ENCODE measurements around the gene SEPHS2. TPM values are rescaled to one million over a fixed set of nuclear protein-coding genes. Genes with fewer than 3 reads are reported as not detected.

The SEPHS2 gene
- total RNA-seq, 4 donors from 2014 or later = 21.6 to 36.1 (median 25.2) TPM

- ATAC-seq = peak; percentile 99
- TF ChIP-seq POLR2AphosphoS5 (IDR thresholded peaks at IDR 0.05) (peak; percentile 44), EP300 (IDR thresholded peaks at IDR 0.05) (no peak), POLR2A (IDR thresholded peaks at IDR 0.05) (no peak), CTCF (IDR thresholded peaks at IDR 0.05) (peak in 3 of 4 experiments; percentile 76 to 89 (median 85))
- H3K27ac ChIP-seq = peak within 1 kb of the TSS; percentile 59 to 87 (median 82)
- H3K4me1 ChIP-seq = peaks cover 2 to 28% (median 14%) of the 10 kb centered on the region in 3 donors
- no peaks in the 10 kb centered on the region for H3K27me3 ChIP-seq
- no peaks in the 10 kb centered on the region for H3K9me3 ChIP-seq
- H3K36me3 ChIP-seq = peaks cover 0 to 20% of the 10 kb centered on the region in 2 donors
- WGBS, 2 donors (ENCODE audit: low coverage in 1 of 2) = 0 to 1% methylated on average over 1 to 27 of the region's 49 CpGs
- peak within 1 kb of the TSS; percentile 27 to 73 for H3K4me3 ChIP-seq
Measured at GRCh38 chr16:30429678-30430427, 15.8 kb downstream of the SEPHS2 start, which contains the start of gene DCTPP1. TSS of gene DCTPP1 (minus strand) at chr16:30430030. CDS start at chr16:30429980, 50 bp downstream.

GRCh38 chr16:30429418-30429677, 16.3 kb downstream of the SEPHS2 start:
- no peak for ATAC-seq
- no peak for TF ChIP-seq CTCF (IDR thresholded peaks at IDR 0.05)
- TF ChIP-seq EP300 (IDR thresholded peaks at IDR 0.05) = no peak
- no peak for TF ChIP-seq POLR2A (IDR thresholded peaks at IDR 0.05)
- TF ChIP-seq POLR2AphosphoS5 (IDR thresholded peaks at IDR 0.05) = no peak
- 1 to 6% methylated on average over 11 of the region's 11 CpGs for WGBS, 2 donors (ENCODE audit: low coverage in 1 of 2)
- Histone ChIP-seq H3K4me1 (peaks cover 2 to 28% (median 14%) of the 10 kb centered on the region in 3 donors), H3K27me3 (no peaks in the 10 kb centered on the region), H3K4me3 (peak overlapping the region; percentile 27 to 73), H3K9me3 (no peaks in the 10 kb centered on the region), H3K27ac (peak overlapping the region; percentile 0 to 87 (median 82)), H3K36me3 (peaks cover 0 to 25% of the 10 kb centered on the region in 2 donors)

GRCh38 chr16:30428055-30428454, 17.6 kb downstream of the SEPHS2 start:
- H3K36me3 ChIP-seq = peaks cover 0 to 38% of the 10 kb centered on the region in 2 donors
- TF ChIP-seq CTCF (IDR thresholded peaks at IDR 0.05) = no peak
- TF ChIP-seq POLR2AphosphoS5 (IDR thresholded peaks at IDR 0.05) = no peak
- no peak for TF ChIP-seq POLR2A (IDR thresholded peaks at IDR 0.05)
- TF ChIP-seq EP300 (IDR thresholded peaks at IDR 0.05) = no peak
- no peak for ATAC-seq
- no peaks in the 10 kb centered on the region for H3K27me3 ChIP-seq
- no peaks in the 10 kb centered on the region for H3K9me3 ChIP-seq
- H3K4me3 ChIP-seq = no peak overlapping the region
- H3K4me1 ChIP-seq = peaks cover 2 to 28% (median 14%) of the 10 kb centered on the region in 3 donors
- peak overlapping the region in 1 of 4 donors; percentile 85 for H3K27ac ChIP-seq
- WGBS, 2 donors (ENCODE audit: low coverage in 1 of 2) = 77 to 84% methylated on average over 4 of the region's 4 CpGs

- 65 to 92% methylated on average over 4 to 5 of the region's 5 CpGs for WGBS, 2 donors (ENCODE audit: low coverage in 1 of 2)
- Histone ChIP-seq H3K4me3 (no peak overlapping the region), H3K4me1 (peaks cover 0 to 23% (median 3%) of the 10 kb centered on the region in 3 donors), H3K36me3 (peaks cover 0 to 47% of the 10 kb centered on the region in 2 donors), H3K27ac (no peak overlapping the region), H3K27me3 (no peaks in the 10 kb centered on the region), H3K9me3 (no peaks in the 10 kb centered on the region)
- ATAC-seq = no peak
- no peak for TF ChIP-seq POLR2A (IDR thresholded peaks at IDR 0.05)
- no peak for TF ChIP-seq POLR2AphosphoS5 (IDR thresholded peaks at IDR 0.05)
- TF ChIP-seq CTCF (IDR thresholded peaks at IDR 0.05) = no peak
- no peak for TF ChIP-seq EP300 (IDR thresholded peaks at IDR 0.05)
Measured at GRCh38 chr16:30421010-30421409, 24.7 kb downstream of the SEPHS2 start.

Data from gastroesophageal sphincter (tissue), 4 donors.